IMR-90 (cell line): Measurements from ENCODE around the gene GRK5. TPM values are rescaled to one million over a fixed set of nuclear protein-coding genes. Genes with fewer than 3 reads are reported as not detected.

Source experiments
- ATAC-seq: fragments of 200-7000 bp; cut with Tn5 transposase; 2 replicates; pipeline ENCODE4 v1.9.1; 2020; ENCODE audit warnings: low read depth, mild to moderate bottlenecking, moderate library complexity
- BruUV-seq: library from RNA; stranded (reverse); fragments of 400-500 nt; replicated peaks from 2 replicates; lab custom pipeline; 2021; lab: Mats Ljungman, UMichigan
- CTCF ChIA-PET: fragments of 300-600 bp; formaldehyde crosslinking; extraction: SDS; loops from one replicate; lab custom pipeline; 2021; ENCODE audit warnings: antibody characterized with exemption; lab: Yijun Ruan, JAX
- POLR2A ChIA-PET: fragments of 300-600 bp; sonication (Branson Sonifier 250); formaldehyde crosslinking; loops from one replicate; lab custom pipeline; 2022; ENCODE audit warnings: antibody characterized with exemption; ENCODE audit not compliant: unreplicated experiment; lab: Charles Lee
- DNase-seq: peaks from one replicate; pipeline ENCODE4 v3.0.0; 2013
- H2AFZ ChIP-seq: replicated peaks from 2 replicates; pipeline ENCODE3; 2013; ENCODE audit warnings: low read length, mild to moderate bottlenecking; ENCODE audit not compliant: poor library complexity
- H2AK5ac ChIP-seq: 2 replicates; pipeline ENCODE4 v1.6.1; 2013; ENCODE audit warnings: low read depth, low read length, inconsistent platforms
- H2AK9ac ChIP-seq: replicated peaks from 2 replicates; pipeline ENCODE3; 2013; ENCODE audit warnings: mild to moderate bottlenecking, low read depth, low read length, moderate library complexity; ENCODE audit not compliant: poor library complexity
- H2BK120ac ChIP-seq: 2 replicates; pipeline ENCODE4 v1.6.1; 2013; ENCODE audit warnings: low read depth, low read length, inconsistent platforms
- H2BK15ac ChIP-seq: 3 replicates; pipeline ENCODE4 v1.6.1; 2013; ENCODE audit warnings: low read depth, low read length, inconsistent platforms
- H2BK20ac ChIP-seq: 2 replicates; pipeline ENCODE4 v1.6.1; 2013; ENCODE audit warnings: low read depth, mild to moderate bottlenecking, inconsistent platforms, low read length, moderate library complexity
- H2BK5ac ChIP-seq: 2 replicates; pipeline ENCODE4 v1.6.1; 2013; ENCODE audit warnings: mild to moderate bottlenecking, low read depth, low read length, inconsistent platforms; ENCODE audit not compliant: poor library complexity, severe bottlenecking
- H3K14ac ChIP-seq: replicated peaks from 2 replicates; pipeline ENCODE4 v1.6.1; 2013; ENCODE audit warnings: low read depth, low read length, inconsistent platforms
- H3K18ac ChIP-seq: 2 replicates; pipeline ENCODE4 v1.6.1; 2013; ENCODE audit warnings: low read depth, low read length, control low read depth
- H3K23ac ChIP-seq: 2 replicates; pipeline ENCODE4 v1.6.1; 2013; ENCODE audit warnings: low read depth, low read length, inconsistent platforms
- H3K27ac ChIP-seq: 2 replicates; pipeline ENCODE4 v1.5.1; 2013; ENCODE audit warnings: mild to moderate bottlenecking, control low read depth, low read length; ENCODE audit not compliant: insufficient read depth
- H3K27me3 ChIP-seq: 2 replicates; pipeline ENCODE4 v1.6.1; 2013; ENCODE audit warnings: low read length; ENCODE audit not compliant: control insufficient read depth, insufficient read depth
- H3K36me3 ChIP-seq: 2 replicates; pipeline ENCODE4 v1.6.1; 2013; ENCODE audit warnings: low read length, mixed read lengths; ENCODE audit not compliant: control insufficient read depth, insufficient read depth
- H3K4ac ChIP-seq: 2 replicates; pipeline ENCODE4 v1.6.1; 2013; ENCODE audit warnings: low read depth, low read length, inconsistent platforms
- H3K4me1 ChIP-seq: 2 replicates; pipeline ENCODE4 v1.6.1; 2013; ENCODE audit warnings: low read length, mixed read lengths; ENCODE audit not compliant: control insufficient read depth, insufficient read depth
- H3K4me2 ChIP-seq: 2 replicates; pipeline ENCODE4 v1.6.1; 2013; ENCODE audit warnings: low read depth, mild to moderate bottlenecking, control low read depth, low read length, moderate library complexity
- H3K4me3 ChIP-seq: 2 replicates; pipeline ENCODE4 v1.5.1; 2013; ENCODE audit warnings: low read depth, mild to moderate bottlenecking, control low read depth, low read length, moderate library complexity; ENCODE audit not compliant: insufficient read depth
- H3K56ac ChIP-seq: 2 replicates; pipeline ENCODE4 v1.6.1; 2013; ENCODE audit warnings: low read length, inconsistent platforms; ENCODE audit not compliant: insufficient read depth; ENCODE audit errors: extremely low read depth
- H3K79me1 ChIP-seq, 2 experiments: 2 replicates each; pipeline ENCODE4 v1.6.1; 2013; ENCODE audit warnings: low read length in 2 of 2, inconsistent platforms in 1 of 2, low read depth in 1 of 2
- H3K9ac ChIP-seq: 2 replicates; pipeline ENCODE4 v1.6.1; 2013; ENCODE audit warnings: low read depth, low read length, control low read depth
- H3K9me1 ChIP-seq: 2 replicates; pipeline ENCODE4 v1.6.1; 2013; ENCODE audit warnings: low read length, inconsistent platforms; ENCODE audit not compliant: insufficient read depth
- H3K9me3 ChIP-seq: 2 replicates; pipeline ENCODE4 v1.6.1; 2013; ENCODE audit warnings: low read length; ENCODE audit not compliant: control insufficient read depth, insufficient read depth
- H4K20me1 ChIP-seq: 2 replicates; pipeline ENCODE4 v1.6.1; 2013; ENCODE audit warnings: low read length, inconsistent platforms; ENCODE audit not compliant: insufficient read depth
- H4K5ac ChIP-seq: 2 replicates; pipeline ENCODE4 v1.6.1; 2013; ENCODE audit warnings: mild to moderate bottlenecking, low read depth, low read length, control low read depth
- H4K8ac ChIP-seq, 2 experiments: 2 replicates each; pipeline ENCODE4 v1.6.1; 2013; ENCODE audit warnings: low read depth in 2 of 2, low read length in 2 of 2, control low read depth in 1 of 2, inconsistent platforms in 1 of 2
- H4K91ac ChIP-seq: 2 replicates; pipeline ENCODE4 v1.6.1; 2013; ENCODE audit warnings: low read depth, low read length, inconsistent platforms; ENCODE audit not compliant: insufficient read depth
- BHLHE40 ChIP-seq: fragments of 150-350 bp; IDR thresholded peaks from 2 replicates; pipeline ENCODE4 v1.6.1; 2016; ENCODE audit warnings: mild to moderate bottlenecking, low read depth, low read length
- CEBPB ChIP-seq: IDR thresholded peaks from 2 replicates; pipeline ENCODE4 v1.6.1; 2012; ENCODE audit warnings: low read depth, low read length, improper control_type of control experiment
- CHD1 ChIP-seq: IDR thresholded peaks from 2 replicates; pipeline ENCODE4 v1.6.1; 2012; ENCODE audit warnings: low read depth, low read length, improper control_type of control experiment
- ELK1 ChIP-seq: fragments of 150-350 bp; IDR thresholded peaks from 2 replicates; pipeline ENCODE4 v1.6.1; 2016; ENCODE audit warnings: low read depth, mild to moderate bottlenecking, low read length, moderate library complexity, borderline replicate concordance
- FOS ChIP-seq: fragments of 150-350 bp; IDR thresholded peaks from 2 replicates; pipeline ENCODE4 v1.6.1; 2016; ENCODE audit warnings: low read depth, low read length
- MAFK ChIP-seq: IDR thresholded peaks from 2 replicates; pipeline ENCODE4 v1.6.1; 2012; ENCODE audit warnings: low read depth, low read length, improper control_type of control experiment
- MAZ ChIP-seq: IDR thresholded peaks from 2 replicates; pipeline ENCODE4 v1.6.1; 2012; ENCODE audit warnings: low read depth, mild to moderate bottlenecking, low read length, improper control_type of control experiment, moderate library complexity, borderline replicate concordance
- MXI1 ChIP-seq: IDR thresholded peaks from 2 replicates; pipeline ENCODE4 v1.6.1; 2012; ENCODE audit warnings: low read depth, mild to moderate bottlenecking, low read length, moderate library complexity, borderline replicate concordance
- POLR2A ChIP-seq: IDR thresholded peaks from 2 replicates; pipeline ENCODE4 v1.6.1; 2012; ENCODE audit warnings: mild to moderate bottlenecking, low read depth, low read length
- RAD21 ChIP-seq: IDR thresholded peaks from 2 replicates; pipeline ENCODE4 v1.6.1; 2012; ENCODE audit warnings: low read length, improper control_type of control experiment
- RCOR1 ChIP-seq: IDR thresholded peaks from 2 replicates; pipeline ENCODE4 v1.6.1; 2012; ENCODE audit warnings: mild to moderate bottlenecking, low read length, improper control_type of control experiment; ENCODE audit not compliant: insufficient replicate concordance
- SMC3 ChIP-seq: fragments of 150-350 bp; IDR thresholded peaks from 2 replicates; pipeline ENCODE4 v1.6.1; 2016; ENCODE audit warnings: low read depth, mild to moderate bottlenecking, antibody characterized with exemption, low read length, moderate library complexity
- USF2 ChIP-seq: fragments of 150-350 bp; IDR thresholded peaks from 2 replicates; pipeline ENCODE4 v1.6.1; 2017; ENCODE audit warnings: mild to moderate bottlenecking, antibody characterized with exemption, low read length, low read depth
- WGBS, 2 experiments: methylation state at CpG; one replicate each; pipeline versions ENCODE4 v1.1.5 to v1.1.7; 2013; ENCODE audit warnings: missing lambda C conversion rate in 2 of 2; ENCODE audit not compliant: insufficient read length in 1 of 2; ENCODE audit errors: extremely low coverage in 2 of 2; 5-methylcytosine and 5-hydroxymethylcytosine counted together
- dilution Hi-C: fragments of 300-500 bp; cut with HindIII; formaldehyde crosslinking; loops from one replicate; pipeline ENCODE4 v1.14.3; 2018; ENCODE audit warnings: low sequenced_read_pairs; ENCODE audit not compliant: unreplicated experiment
- in situ Hi-C: fragments of 300-500 bp; cut with MboI; formaldehyde crosslinking; loops from 3 replicates; pipeline ENCODE4 v1.14.3; 2019; ENCODE audit warnings: low sequenced_read_pairs, inconsistent platforms, mixed read lengths
- intact Hi-C: fragments of 100-400 bp; cut with micrococcal nuclease; formaldehyde crosslinking; loops from 2 replicates; pipeline ENCODE4 v1.10.0; 2022
- polyA plus RNA-seq, 3 experiments: library from polyadenylated mRNA; depleted of rRNA; stranded (reverse); fragments of >200 nt; gene quantifications; 2 replicates each; pipeline ENCODE4 v1.2.3, GENCODE V29; 2012; ENCODE audit warnings: low replicate concordance in 1 of 3
- total RNA-seq: library from RNA; depleted of rRNA; stranded (reverse); fragments of >200 nt; gene quantifications from 2 replicates; pipeline ENCODE4 v1.2.3, GENCODE V29; 2012

The GRK5 gene
- total and polyA plus RNA-seq, 2 of the 4 experiments (the other 2 are of a cell fraction): 12.9 to 16.3 TPM

- Histone ChIP-seq H3K27me3 (no peaks in the 10 kb centered on the region), H3K27ac (peak overlapping the region; percentile 95), H2BK5ac (peak overlapping the region; percentile 80), H3K56ac (peak overlapping the region; percentile 58), H3K4me2 (peak overlapping the region; percentile 70), H2AK5ac (peak overlapping the region; percentile 96), H3K4ac (peak overlapping the region; percentile 89), H3K36me3 (peaks cover 7% of the 10 kb centered on the region), H4K91ac (peak overlapping the region; percentile 96), H3K9me1 (peaks cover 26% of the 10 kb centered on the region), H4K20me1 (peaks cover 46% of the 10 kb centered on the region), H2AFZ (peak overlapping the region; percentile 39), H3K79me1 (peaks cover 25 to 67% of the 10 kb centered on the region in 2 experiments), H3K23ac (peak overlapping the region; percentile 69), H3K4me3 (no peak overlapping the region), H2BK15ac (peak overlapping the region; percentile 74; the same call in 2 of the 3 replicates), H4K8ac (peak overlapping the region; percentile 48 to 91), H2BK20ac (peak overlapping the region; percentile 91), H2BK120ac (peak overlapping the region; percentile 90), H3K9me3 (no peaks in the 10 kb centered on the region), H3K4me1 (peaks cover 26% of the 10 kb centered on the region), H4K5ac (peak overlapping the region; percentile 65), H3K14ac (peak overlapping the region; percentile 79), H3K18ac (peak overlapping the region; percentile 83), H2AK9ac (peak overlapping the region; percentile 86), H3K9ac (peak overlapping the region; percentile 31)
- POLR2A ChIA-PET: interaction anchor here (0.7 kb wide), 1 partner anchor 40 kb away, joined by 3 read pairs; the partner anchor contains the start of gene GRK5
- WGBS, 2 experiments: 20% methylated on average over 1 of the region's 16 CpGs; no CpG with 5 or more reads in 1 of the 2 experiments
- DNase-seq (peak; percentile 97), ATAC-seq (peak; percentile 74)
- intact Hi-C loops (loop anchor here (1.0 to 2.0 kb wide), 2 partner anchors 38 to 168 kb away; no protein-coding TSS in a partner anchor), dilution Hi-C loops (no loop called here), in situ Hi-C loops (no loop called here)
- CTCF ChIA-PET: interaction anchor here (0.5 to 2.1 kb wide), 7 partner anchors 12 to 58 kb away, joined by 3 to 7 read pairs (median 4); no protein-coding TSS in a partner anchor
- no TSS peak for BruUV-seq
- TF ChIP-seq BHLHE40 (peak; percentile 75), MXI1 (no peak), POLR2A (peak; percentile 48; the same call in 1 of the 2 replicates), USF2 (no peak), RCOR1 (peak; percentile 56), MAFK (0 out of 2 replicates have a peak, but pooled peaks have one; percentile 33), CHD1 (peak; percentile 47; the same call in 1 of the 2 replicates), RAD21 (peak; percentile 12), CEBPB (no peak; the same call in 1 of the 2 replicates), ELK1 (no peak), SMC3 (peak; percentile 30), FOS (peak; percentile 69; the same call in 1 of the 2 replicates), MAZ (no peak)
These were observed 39.6 kb downstream of the GRK5 start for GRCh38 chr10:119246862-119247549.
